ENCODE measurements around the gene HOXD8. TPM values are rescaled to one million over a fixed set of nuclear protein-coding genes. Genes with fewer than 3 reads are reported as not detected.

The HOXD8 gene
- total and polyA plus RNA-seq, 9 of the 15 experiments (the other 6 are each of a cell fraction or from before 2014, with no cell fraction given), result 0.04 to 0.15 TPM; not detected in 7

DNA sequence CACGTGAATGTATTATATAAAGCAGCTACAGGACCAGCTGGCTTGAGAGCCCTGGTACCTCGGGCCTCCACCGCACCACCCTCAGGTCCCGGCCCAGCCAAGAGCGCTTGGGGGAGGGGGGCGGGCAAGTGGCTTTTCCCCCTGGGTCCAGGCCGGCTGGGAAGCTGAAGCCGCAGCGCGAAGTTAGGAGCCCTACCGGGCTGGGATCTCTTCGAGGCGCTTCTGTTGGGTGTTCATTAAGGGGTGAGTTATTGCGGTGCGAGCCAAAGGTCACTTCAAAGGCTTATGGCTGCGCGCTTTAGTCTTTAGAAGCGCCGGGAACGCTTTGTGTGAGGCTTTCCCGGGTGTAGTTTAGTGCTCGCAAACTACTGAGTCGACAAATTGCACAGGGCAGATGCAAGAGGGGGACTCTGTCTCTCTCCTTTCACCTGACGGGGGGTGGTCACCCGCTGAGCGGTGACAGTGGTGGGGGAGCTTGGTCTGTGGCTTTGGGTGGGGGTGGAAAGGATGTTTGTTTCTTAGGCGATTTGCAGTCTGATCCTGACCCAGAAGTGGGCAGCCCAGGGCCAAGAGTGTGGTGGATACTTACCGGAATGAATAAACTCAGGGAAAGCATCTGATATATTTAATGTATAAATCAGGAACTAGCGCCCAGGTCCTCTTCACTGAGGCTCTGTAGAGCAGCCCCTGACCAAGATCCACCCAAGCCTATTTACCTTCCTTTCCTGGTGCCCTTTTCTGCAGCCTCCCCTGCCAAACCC is 33.6 kb downstream of the HOXD8 start (continued):
- TF ChIP-seq GTF2A2 (tag; IDR thresholded peaks at IDR 0.05), result no peak

DNA sequence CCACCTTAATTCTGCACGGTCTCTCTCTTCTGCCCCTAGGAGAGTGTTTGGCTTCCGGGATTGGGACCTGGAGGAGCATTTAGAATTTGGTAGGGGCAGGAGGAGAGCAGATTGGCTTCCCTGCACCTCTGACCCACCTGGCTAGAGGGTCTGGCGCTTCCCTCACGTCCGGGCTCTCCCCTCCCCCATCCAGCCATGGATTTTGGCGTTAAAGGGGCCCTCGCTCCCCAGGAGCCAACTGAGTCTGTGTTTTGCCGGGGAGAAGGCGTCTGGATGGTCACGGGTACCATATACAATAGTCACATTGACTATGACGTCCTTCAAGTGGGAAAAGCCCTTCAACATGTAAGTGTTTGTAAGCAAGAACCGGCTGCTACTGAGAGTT is 34.2 kb downstream of the HOXD8 start:
- Histone ChIP-seq H3K36me3 (ENCODE audit: control insufficient read depth, insufficient read depth, low read length) (no peaks in the 10 kb centered on the region), H3K4me3 (no peak overlapping the region), H3K9ac (ENCODE audit: insufficient read depth in 1 of 2, low read depth in 2 of 2, low read length in 2 of 2) (no peak overlapping the region), H3K9me1 (ENCODE audit: control insufficient read depth, insufficient read depth, low read length) (no peaks in the 10 kb centered on the region), H3K79me2 (ENCODE audit: control insufficient read depth, insufficient read depth, low read length) (no peaks in the 10 kb centered on the region), H3K4me2 (ENCODE audit: insufficient read depth, low read length) (no peak overlapping the region), H4K20me1 (replicated peaks; ENCODE audit: control insufficient read depth, insufficient read depth, low read length) (peaks cover 8% of the 10 kb centered on the region), H3K27me3 (ENCODE audit: control insufficient read depth in 2 of 2, insufficient read depth in 2 of 2, low read length in 2 of 2) (peaks cover 65 to 67% of the 10 kb centered on the region in 2 experiments), H3K27ac (ENCODE audit: extremely low read depth, low read depth, low read length) (no peak overlapping the region), H3K4me1 (replicated peaks in 1 of 2; ENCODE audit: control insufficient read depth in 2 of 2, insufficient read depth in 2 of 2, low read length in 2 of 2) (peaks cover 0 to 25% of the 10 kb centered on the region in 2 experiments; a peak in 3 of 5 replicates), H3K9me3 (replicated peaks; ENCODE audit: control insufficient read depth, insufficient read depth, low read depth, low read length) (no peaks in the 10 kb centered on the region), H2AFZ (ENCODE audit: low read depth, low read length) (no peak overlapping the region)
- FAIRE-seq (no peak), ATAC-seq (no peak), DNase-seq (ENCODE audit: extremely low read depth in 1 of 4, low spot score in 3 of 4) (no peak)
- TF ChIP-seq, protein P1, sequence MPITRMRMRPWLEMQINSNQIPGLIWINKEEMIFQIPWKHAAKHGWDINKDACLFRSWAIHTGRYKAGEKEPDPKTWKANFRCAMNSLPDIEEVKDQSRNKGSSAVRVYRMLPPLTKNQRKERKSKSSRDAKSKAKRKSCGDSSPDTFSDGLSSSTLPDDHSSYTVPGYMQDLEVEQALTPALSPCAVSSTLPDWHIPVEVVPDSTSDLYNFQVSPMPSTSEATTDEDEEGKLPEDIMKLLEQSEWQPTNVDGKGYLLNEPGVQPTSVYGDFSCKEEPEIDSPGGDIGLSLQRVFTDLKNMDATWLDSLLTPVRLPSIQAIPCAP (CRISPR knock-in tag; IDR thresholded peaks at IDR 0.05; ENCODE audit: borderline replicate concordance), result no peak
- TF ChIP-seq RNF2 (IDR thresholded peaks at IDR 0.05), result no peak
- TF ChIP-seq, protein P2, sequence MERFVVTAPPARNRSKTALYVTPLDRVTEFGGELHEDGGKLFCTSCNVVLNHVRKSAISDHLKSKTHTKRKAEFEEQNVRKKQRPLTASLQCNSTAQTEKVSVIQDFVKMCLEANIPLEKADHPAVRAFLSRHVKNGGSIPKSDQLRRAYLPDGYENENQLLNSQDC (CRISPR knock-in tag; IDR thresholded peaks at IDR 0.05), result no peak
- no peak for TF ChIP-seq FOXJ2 (tag; IDR thresholded peaks at IDR 0.05)
- no peak for TF ChIP-seq ZNF318 (IDR thresholded peaks at IDR 0.05; ENCODE audit: borderline replicate concordance in 1 of 2, low read depth in 1 of 2)
- in situ Hi-C loops (cut with MboI) (no loop called here), intact Hi-C loops (cut with micrococcal nuclease) (no loop called here)
- ChIA-PET CTCF (ENCODE audit: low intra/inter-chr PET ratio) (no interaction called here), POLR2A (no interaction called here)
- 4% methylated on average over 12 of the region's 12 CpGs for WGBS (ENCODE audit: insufficient coverage, low coverage, missing lambda C conversion rate)
- no TSS peak for BruUV-seq (replicated peaks)

All from K562 (cell line).